Retinal pigment epithelial cell (primary cell): ENCODE measurements around the gene TBC1D2.

Experiments used
- DNase-seq: peaks from one replicate; pipeline ENCODE4 v3.0.0-alpha.2; 2010; ENCODE audit warnings: low read depth
- H3K4me3 ChIP-seq: 2 replicates; pipeline ENCODE4 v1.5.1; 2011; ENCODE audit warnings: mild to moderate bottlenecking, low read length, control low read depth, moderate library complexity
- CTCF ChIP-seq: conservative IDR thresholded peaks from 2 replicates; pipeline ENCODE4 v1.5.1; 2011; ENCODE audit warnings: low read depth, low read length, control low read depth, inconsistent platforms

TBC1D2 gene

GRCh38 chr9:98161851-98162250, 93.6 kb downstream of the TBC1D2 start:
- DNase-seq, result no peak
- no peak overlapping the region for H3K4me3 ChIP-seq
- TF ChIP-seq CTCF, result no peak

GRCh38 chr9:98159790-98160189, 95.7 kb downstream of the TBC1D2 start:
- H3K4me3 ChIP-seq, result no peak overlapping the region
- no peak for DNase-seq
- TF ChIP-seq CTCF, result no peak

- TF ChIP-seq CTCF, result no peak
- H3K4me3 ChIP-seq, result no peak overlapping the region
These were observed 96.1 kb downstream of the TBC1D2 start for GRCh38 chr9:98159301-98159700.

GRCh38 chr9:98158071-98158831, 97.2 kb downstream of the TBC1D2 start:
- no peak for DNase-seq
- no peak overlapping the region for H3K4me3 ChIP-seq
- TF ChIP-seq CTCF, result no peak

More at GRCh38 chr9:98159301-98159700, 96.1 kb downstream of the TBC1D2 start:
- no peak for DNase-seq

- H3K4me3 ChIP-seq, result no peak overlapping the region
- no peak for DNase-seq
- TF ChIP-seq CTCF, result no peak
These were observed 98.1 kb downstream of the TBC1D2 start for GRCh38 chr9:98157372-98157771.

GRCh38 chr9:98154678-98155077, 100.8 kb downstream of the TBC1D2 start:
- no peak for DNase-seq
- no peak overlapping the region for H3K4me3 ChIP-seq
- no peak for TF ChIP-seq CTCF

- no peak overlapping the region for H3K4me3 ChIP-seq
- no peak for TF ChIP-seq CTCF
- no peak for DNase-seq
These were observed 102.9 kb downstream of the TBC1D2 start for GRCh38 chr9:98152526-98152925.
